Tibial artery (tissue), 4 donors: ENCODE results near the gene YKT6.

Experiments
- DNase-seq, 2 donors: peaks; one replicate each; pipeline ENCODE4 v3.0.0-alpha.2; 2019
- H3K27ac ChIP-seq, 2 donors: fragments of 200-600 bp; sonication (generic) in 1 of 2; 1 replicate in 1 of 2; 2 replicates in 1 of 2; pipeline ENCODE4 v1.5.1; 2018 to 2019; ENCODE audit warnings: mild to moderate bottlenecking in 1 of 2
- H3K27me3 ChIP-seq, 2 donors: fragments of 200-600 bp; sonication (generic) in 1 of 2; one replicate each; pipeline versions ENCODE4 v1.5.1 to v1.6.0; 2016 to 2019
- H3K36me3 ChIP-seq, 3 donors: fragments of 200-600 bp; sonication (generic) in 2 of 3; one replicate each; pipeline ENCODE4 v1.5.1; 2016 to 2019; ENCODE audit warnings: mild to moderate bottlenecking in 2 of 3
- H3K4me1 ChIP-seq, 4 donors: fragments of 200-600 bp; sonication (generic) in 2 of 4; 1 replicate in 3 of 4; 2 replicates in 1 of 4; pipeline ENCODE4 v1.5.1; 2016 to 2019
- H3K4me3 ChIP-seq, 2 donors: fragments of 200-600 bp; sonication (generic) in 1 of 2; 1 replicate in 1 of 2; 2 replicates in 1 of 2; pipeline ENCODE4 v1.5.1; 2018 to 2019; ENCODE audit warnings: mild to moderate bottlenecking in 2 of 2
- H3K9me3 ChIP-seq, 3 donors: fragments of 200-600 bp; sonication (generic) in 1 of 3; one replicate each; pipeline ENCODE4 v1.5.1; 2016 to 2019
- CTCF ChIP-seq, 2 experiments: fragments of 200-600 bp in 1 of 2; fragments of 450-650 bp in 1 of 2; IDR thresholded peaks; one replicate each; pipeline ENCODE4 v1.5.1; 2017 to 2019; ENCODE audit warnings: antibody characterized with exemption in 2 of 2, mild to moderate bottlenecking in 1 of 2, moderate library complexity in 1 of 2
- intact Hi-C: fragments of 100-400 bp; cut with DNase I; formaldehyde crosslinking; loops from one replicate; pipeline ENCODE4 v1.15.0; 2023; ENCODE audit warnings: low total_unique reads

YKT6 gene

GRCh38 chr7:44230286-44230685, 29.5 kb downstream of the YKT6 start:
- no peak for TF ChIP-seq CTCF (IDR thresholded peaks at IDR 0.05)
- DNase-seq, result no peak
- H3K27me3 ChIP-seq, result peaks cover 0 to 22% of the 10 kb centered on the region in 2 donors
- no peaks in the 10 kb centered on the region for H3K9me3 ChIP-seq
- no peaks in the 10 kb centered on the region for H3K36me3 ChIP-seq
- no peaks in the 10 kb centered on the region for H3K4me1 ChIP-seq
- no peak overlapping the region for H3K4me3 ChIP-seq
- intact Hi-C loops, result no loop called here
- no peak overlapping the region for H3K27ac ChIP-seq

GRCh38 chr7:44231088-44231487, 30.3 kb downstream of the YKT6 start:
- DNase-seq, result no peak
- no peak for TF ChIP-seq CTCF (IDR thresholded peaks at IDR 0.05)
- H3K4me3 ChIP-seq, result no peak overlapping the region
- H3K27ac ChIP-seq, result no peak overlapping the region
- H3K27me3 ChIP-seq, result peaks cover 0 to 14% of the 10 kb centered on the region in 2 donors
- no peaks in the 10 kb centered on the region for H3K4me1 ChIP-seq
- H3K36me3 ChIP-seq, result no peaks in the 10 kb centered on the region
- intact Hi-C loops, result no loop called here
- no peaks in the 10 kb centered on the region for H3K9me3 ChIP-seq

GRCh38 chr7:44232396-44232795, 31.6 kb downstream of the YKT6 start:
- Histone ChIP-seq H3K36me3 (no peaks in the 10 kb centered on the region), H3K27me3 (peaks cover 0 to 7% of the 10 kb centered on the region in 2 donors), H3K4me3 (no peak overlapping the region), H3K27ac (no peak overlapping the region), H3K9me3 (no peaks in the 10 kb centered on the region), H3K4me1 (no peaks in the 10 kb centered on the region)
- TF ChIP-seq CTCF (IDR thresholded peaks at IDR 0.05), result no peak
- intact Hi-C loops, result no loop called here
- no peak for DNase-seq

GRCh38 chr7:44232901-44233715, 32.3 kb downstream of the YKT6 start:
- H3K36me3 ChIP-seq, result no peaks in the 10 kb centered on the region
- no peak overlapping the region for H3K4me3 ChIP-seq
- TF ChIP-seq CTCF (IDR thresholded peaks at IDR 0.05), result no peak
- no peaks in the 10 kb centered on the region for H3K4me1 ChIP-seq
- no peak for DNase-seq
- intact Hi-C loops, result no loop called here
- peaks cover 0 to 6% of the 10 kb centered on the region in 2 donors for H3K27me3 ChIP-seq
- no peak overlapping the region for H3K27ac ChIP-seq
- no peaks in the 10 kb centered on the region for H3K9me3 ChIP-seq

- H3K27ac ChIP-seq, result no peak overlapping the region
- intact Hi-C loops, result no loop called here
- no peak for TF ChIP-seq CTCF (IDR thresholded peaks at IDR 0.05)
These were observed 34.3 kb downstream of the YKT6 start for GRCh38 chr7:44235066-44235465.

More at GRCh38 chr7:44235066-44235465, 34.3 kb downstream of the YKT6 start:
- H3K9me3 ChIP-seq, result no peaks in the 10 kb centered on the region
- H3K36me3 ChIP-seq, result no peaks in the 10 kb centered on the region
- no peak for DNase-seq
- H3K27me3 ChIP-seq, result peaks cover 0 to 11% of the 10 kb centered on the region in 2 donors
- no peaks in the 10 kb centered on the region for H3K4me1 ChIP-seq
- no peak overlapping the region for H3K4me3 ChIP-seq
